Subcutaneous abdominal adipose tissue (tissue), 5 donors: ENCODE results near the gene EDDM13.
A peak's percentile ranks its signal among the peaks of the same experiment; 100 is the strongest.
"Not testable (repeated sequence)": the region's sequence is repeated elsewhere in the genome, so short reads cannot be mapped to it uniquely, and the experiment has no call there.

Source experiments
- H3K27ac ChIP-seq: one replicate; pipeline ENCODE4 v1.7.0; 2013; ENCODE audit warnings: low read depth, mild to moderate bottlenecking, inconsistent platforms, low read length, moderate library complexity
- H3K27me3 ChIP-seq, 5 donors: one replicate each; pipeline ENCODE4 v1.7.0; 2013; ENCODE audit warnings: low read length in 5 of 5, inconsistent platforms in 1 of 5; ENCODE audit not compliant: control insufficient read depth in 5 of 5, insufficient read depth in 4 of 5
- H3K36me3 ChIP-seq, 5 donors: one replicate each; pipeline ENCODE4 v1.7.0; 2013; ENCODE audit warnings: low read length in 5 of 5; ENCODE audit not compliant: control insufficient read depth in 5 of 5, insufficient read depth in 5 of 5
- H3K4me1 ChIP-seq, 5 donors: one replicate each; pipeline ENCODE4 v1.7.0; 2013; ENCODE audit warnings: low read length in 5 of 5, mild to moderate bottlenecking in 3 of 5, moderate library complexity in 1 of 5; ENCODE audit not compliant: control insufficient read depth in 5 of 5, insufficient read depth in 5 of 5
- H3K4me3 ChIP-seq, 5 donors: one replicate each; pipeline ENCODE4 v1.7.0; 2013; ENCODE audit warnings: low read length in 5 of 5, low read depth in 1 of 5
- H3K9ac ChIP-seq, 5 donors: one replicate each; pipeline ENCODE4 v1.7.0; 2013; ENCODE audit warnings: low read length in 5 of 5, mild to moderate bottlenecking in 4 of 5, moderate library complexity in 3 of 5
- H3K9me3 ChIP-seq, 5 donors: one replicate each; pipeline ENCODE4 v1.7.0; 2013; ENCODE audit warnings: low read length in 5 of 5; ENCODE audit not compliant: control insufficient read depth in 5 of 5
- donor health status: healthy.
- donor health status: healthy.
- donor health status: healthy.
- donor health status: healthy.
- donor health status: healthy.

EDDM13 gene

GRCh38 chr19:56272161-56272798 lies at the start of gene EDDM13:
Gene EDDM13, plus strand, starts transcription at chr19:56272748. Its CDS starts 87 bp downstream, at chr19:56272835.
- Histone ChIP-seq H3K36me3 (peaks cover 0 to 5% (median 0%) of the 10 kb centered on the region in 5 donors), H3K4me1 (peaks cover 0 to 4% (median 0%) of the 10 kb centered on the region in 5 donors), H3K9ac (no peak within 1 kb of the TSS), H3K4me3 (no peak within 1 kb of the TSS), H3K9me3 (no peaks in the 10 kb centered on the region), H3K27me3 (no peaks in the 10 kb centered on the region), H3K27ac (no peak within 1 kb of the TSS)

GRCh38 chr19:56222901-56223300 lies 49.6 kb upstream of the EDDM13 start:
- Histone ChIP-seq H3K4me3 (no peak overlapping the region), H3K27me3 (peaks cover 0 to 2% (median 0%) of the 10 kb centered on the region in 5 donors), H3K9ac (no peak overlapping the region), H3K27ac (no peak overlapping the region), H3K9me3 (no peaks in the 10 kb centered on the region), H3K36me3 (peaks cover 0 to 18% (median 4%) of the 10 kb centered on the region in 5 donors), H3K4me1 (no peaks in the 10 kb centered on the region)

- Histone ChIP-seq H3K9ac (no peak overlapping the region), H3K27me3 (no peaks in the 10 kb centered on the region), H3K9me3 (no peaks in the 10 kb centered on the region), H3K27ac (no peak overlapping the region), H3K36me3 (peaks cover 0 to 18% (median 4%) of the 10 kb centered on the region in 5 donors), H3K4me3 (no peak overlapping the region), H3K4me1 (no peaks in the 10 kb centered on the region)
These were observed 49.1 kb upstream of the EDDM13 start for GRCh38 chr19:56223481-56223880.

DNA sequence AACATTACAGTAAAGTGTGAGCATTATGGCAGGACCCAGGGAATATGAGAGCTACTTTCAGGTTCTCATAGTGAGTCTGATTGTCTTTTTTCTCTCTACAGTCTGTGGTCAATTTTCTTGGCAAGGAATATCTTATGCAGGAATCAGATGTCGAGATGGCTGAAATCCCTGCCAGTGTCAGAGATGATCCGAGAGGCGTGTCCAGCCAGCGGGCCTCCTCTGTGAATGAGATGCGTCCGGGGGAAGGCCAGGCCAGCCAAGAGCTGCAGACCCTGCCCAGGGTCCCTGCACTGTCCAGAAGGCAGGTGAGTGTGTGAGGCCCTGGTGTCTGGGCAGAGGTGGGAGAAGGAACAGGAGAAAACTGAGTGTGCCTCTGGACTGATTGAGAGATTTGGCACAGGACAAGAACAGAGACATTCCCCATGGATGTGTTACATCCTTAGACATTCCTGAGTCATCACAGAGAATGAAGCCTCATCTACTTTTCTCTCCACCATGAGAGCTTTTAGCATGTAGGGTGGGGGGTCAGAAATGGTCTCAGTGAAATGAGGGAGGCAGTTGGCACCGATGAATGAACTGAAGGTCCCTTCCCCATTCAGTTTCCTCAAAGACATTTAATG lies 27.3 kb upstream of the EDDM13 start:
- no peak overlapping the region for H3K4me3 ChIP-seq
- no peaks in the 10 kb centered on the region for H3K4me1 ChIP-seq
- no peak overlapping the region for H3K9ac ChIP-seq
- no peaks in the 10 kb centered on the region for H3K36me3 ChIP-seq
- H3K27ac ChIP-seq, result no peak overlapping the region
- H3K27me3 ChIP-seq, result no peaks in the 10 kb centered on the region
- H3K9me3 ChIP-seq, result no peaks in the 10 kb centered on the region

DNA sequence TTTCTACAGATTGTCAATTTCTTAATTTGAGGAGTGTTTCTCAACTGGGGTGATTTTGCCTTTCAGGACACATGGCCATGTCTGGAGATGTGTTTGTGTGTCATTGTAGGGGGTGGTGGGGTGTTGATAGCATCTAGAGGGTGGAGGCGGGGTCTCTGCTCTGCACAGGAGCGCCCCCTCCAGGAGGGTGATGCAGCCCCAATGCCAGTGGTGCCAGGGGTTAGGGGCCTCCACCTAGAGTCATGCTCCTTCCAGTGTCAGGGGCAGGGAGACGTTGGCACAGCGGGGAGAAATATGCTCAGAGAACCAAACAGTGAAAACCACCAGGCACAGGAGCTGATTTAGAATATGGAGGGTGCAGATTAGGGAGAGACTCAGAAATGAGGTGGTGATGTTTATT lies 26.8 kb upstream of the EDDM13 start:
- H3K36me3 ChIP-seq, H3K27me3 ChIP-seq, H3K9me3 ChIP-seq, H3K27ac ChIP-seq, H3K4me3 ChIP-seq, H3K4me1 ChIP-seq, H3K9ac ChIP-seq: not testable (repeated sequence)

DNA sequence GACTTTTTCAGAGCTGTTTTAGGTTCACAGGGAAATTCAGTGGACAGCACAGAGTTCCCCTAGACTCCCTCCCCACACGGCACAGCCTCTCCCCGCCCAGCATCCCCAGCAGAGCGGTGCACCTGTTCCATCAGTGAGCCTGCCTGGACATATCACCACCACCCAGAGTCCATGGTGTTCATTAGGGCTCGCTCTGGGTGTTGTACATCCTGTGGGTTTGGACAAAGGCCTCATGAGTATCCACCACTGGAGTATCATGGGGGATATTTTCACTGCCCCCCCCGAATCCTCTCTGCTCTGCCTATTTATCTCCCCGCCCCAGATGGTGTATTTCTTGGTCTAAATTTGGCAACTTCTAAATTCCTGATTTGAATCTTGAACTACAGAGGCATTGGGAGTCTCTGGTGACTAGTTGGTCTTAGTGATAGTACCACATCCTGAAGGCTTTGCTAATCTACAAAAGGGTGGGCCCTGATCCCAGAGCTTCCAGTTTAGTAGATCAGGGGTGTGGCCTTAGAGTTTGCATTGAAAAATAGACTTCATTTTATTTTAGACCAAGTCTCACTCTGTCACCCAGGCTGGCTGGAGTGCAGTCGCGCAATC lies 23.7 kb upstream of the EDDM13 start:
- not testable (repeated sequence) for H3K27me3 ChIP-seq, H3K27ac ChIP-seq, H3K9me3 ChIP-seq, H3K4me3 ChIP-seq, H3K4me1 ChIP-seq, H3K9ac ChIP-seq, H3K36me3 ChIP-seq

DNA sequence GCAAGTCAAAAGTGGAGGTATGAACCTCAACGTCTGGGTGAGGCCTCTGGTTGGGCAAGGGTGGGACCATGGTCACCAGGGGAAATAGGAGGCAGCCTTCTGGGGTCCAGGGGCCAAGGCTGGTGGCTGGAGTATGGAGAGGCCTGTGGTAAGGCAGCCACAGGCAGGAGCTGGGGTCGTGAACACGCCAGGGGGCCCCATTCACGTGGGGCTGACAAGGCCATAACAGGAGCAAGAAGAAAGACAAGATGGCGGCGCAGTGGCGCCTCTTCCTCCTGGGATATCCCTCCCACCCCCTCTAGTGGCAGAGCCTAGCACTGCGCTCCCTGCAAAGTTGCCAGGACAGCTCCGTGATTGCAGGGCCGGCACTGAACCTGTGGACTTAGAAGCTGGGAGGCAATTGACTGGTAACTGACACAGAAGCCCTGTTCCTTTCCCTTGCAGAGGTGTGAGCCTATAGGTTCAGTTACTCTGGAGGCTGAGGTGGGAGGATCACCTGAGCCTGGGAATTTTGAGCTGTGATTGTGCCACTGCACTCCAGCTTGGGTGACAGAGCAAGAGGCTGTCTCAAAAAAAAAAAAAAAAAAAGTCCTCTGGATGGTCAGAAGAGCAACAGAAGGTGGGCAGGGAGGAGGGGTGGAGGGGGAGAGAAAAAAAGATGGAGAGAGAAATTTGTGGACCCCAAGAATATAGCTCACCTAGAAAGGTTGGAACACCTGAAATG lies 19.7 kb upstream of the EDDM13 start:
- Histone ChIP-seq H3K9ac (peak overlapping the region in 1 of 5 donors; percentile 52), H3K4me3 (peak overlapping the region in 2 of 5 donors; percentile 49 to 50), H3K27me3 (peaks cover 0 to 7% (median 3%) of the 10 kb centered on the region in 5 donors), H3K36me3 (no peaks in the 10 kb centered on the region), H3K4me1 (peaks cover 0 to 7% (median 0%) of the 10 kb centered on the region in 5 donors), H3K9me3 (peaks cover 0 to 3% (median 0%) of the 10 kb centered on the region in 5 donors), H3K27ac (no peak overlapping the region)

GRCh38 chr19:56253737-56254136 lies 18.8 kb upstream of the EDDM13 start:
- Histone ChIP-seq H3K36me3 (peaks cover 0 to 5% (median 0%) of the 10 kb centered on the region in 5 donors), H3K27ac (no peak overlapping the region), H3K27me3 (peaks cover 0 to 7% (median 3%) of the 10 kb centered on the region in 5 donors), H3K9me3 (peaks cover 0 to 3% (median 0%) of the 10 kb centered on the region in 5 donors), H3K4me3 (no peak overlapping the region), H3K9ac (no peak overlapping the region), H3K4me1 (peaks cover 0 to 7% (median 0%) of the 10 kb centered on the region in 5 donors)

DNA sequence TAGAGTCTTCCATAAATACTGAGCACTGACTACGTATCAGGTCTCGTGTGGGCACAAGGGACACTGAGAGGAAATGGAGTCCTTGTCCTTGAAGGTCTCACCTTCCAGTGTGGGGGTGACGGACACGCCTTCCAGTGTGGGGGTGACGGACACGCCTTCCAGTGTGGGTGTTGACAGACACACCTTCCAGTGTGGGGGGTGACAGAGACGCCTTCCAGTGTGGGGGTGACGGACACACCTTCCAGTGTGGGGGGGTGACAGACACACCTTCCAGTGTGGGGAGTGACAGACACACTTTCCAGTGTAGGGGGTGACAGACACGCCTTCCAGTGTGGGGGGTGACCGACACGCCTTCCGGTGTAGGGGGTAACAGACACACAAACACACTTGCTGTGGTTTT lies 14.3 kb upstream of the EDDM13 start:
- H3K27me3 ChIP-seq, result peaks cover 0 to 7% (median 3%) of the 10 kb centered on the region in 5 donors
- H3K27ac ChIP-seq, result no peak overlapping the region
- no peaks in the 10 kb centered on the region for H3K9me3 ChIP-seq
- no peak overlapping the region for H3K9ac ChIP-seq
- H3K4me3 ChIP-seq, result no peak overlapping the region
- H3K36me3 ChIP-seq, result peaks cover 0 to 5% (median 0%) of the 10 kb centered on the region in 5 donors
- no peaks in the 10 kb centered on the region for H3K4me1 ChIP-seq

GRCh38 chr19:56261145-56261544 lies 11.4 kb upstream of the EDDM13 start:
- no peak overlapping the region for H3K27ac ChIP-seq

More at GRCh38 chr19:56261145-56261544, 11.4 kb upstream of the EDDM13 start:
- peaks cover 0 to 5% (median 0%) of the 10 kb centered on the region in 5 donors for H3K36me3 ChIP-seq
- H3K27me3 ChIP-seq, result peaks cover 0 to 7% (median 3%) of the 10 kb centered on the region in 5 donors
- H3K4me1 ChIP-seq, result no peaks in the 10 kb centered on the region
- H3K9ac ChIP-seq, result no peak overlapping the region
- no peak overlapping the region for H3K4me3 ChIP-seq
- H3K9me3 ChIP-seq, result no peaks in the 10 kb centered on the region
